Vagina (tissue), 2 donors: ENCODE measurements around the gene CD46. TPM values are rescaled to one million over a fixed set of nuclear protein-coding genes. Genes with fewer than 3 reads are reported as not detected.
A peak's percentile ranks its signal among the peaks of the same experiment; 100 is the strongest.

Source experiments
- DNase-seq, 2 donors: peaks; one replicate each; pipeline ENCODE4 v3.0.0-alpha.2; 2017; ENCODE audit errors: extremely low spot score in 2 of 2
- H3K27ac ChIP-seq: fragments of 200-600 bp; sonication (generic); one replicate; pipeline ENCODE4 v1.5.1; 2019
- H3K27me3 ChIP-seq: fragments of 200-600 bp; sonication (generic); one replicate; pipeline ENCODE4 v1.5.1; 2019
- H3K36me3 ChIP-seq, 2 donors: fragments of 200-600 bp; sonication (generic); one replicate each; pipeline ENCODE4 v1.5.1; 2017 to 2019
- H3K4me1 ChIP-seq: fragments of 200-600 bp; sonication (generic); one replicate; pipeline ENCODE4 v1.5.1; 2019
- H3K4me3 ChIP-seq, 2 donors: fragments of 200-600 bp; sonication (generic); 1 replicate in 1 of 2; 2 replicates in 1 of 2; pipeline ENCODE4 v1.5.1; 2016 to 2019
- H3K9me3 ChIP-seq: fragments of 200-600 bp; sonication (generic); one replicate; pipeline ENCODE4 v1.5.1; 2019
- POLR2A ChIP-seq, 2 donors: fragments of 450-650 bp; IDR thresholded peaks; one replicate each; pipeline ENCODE4 v1.6.1; 2017; ENCODE audit warnings: antibody characterized with exemption in 2 of 2, mild to moderate bottlenecking in 2 of 2, moderate library complexity in 2 of 2
- POLR2AphosphoS5 ChIP-seq, 2 donors: sonication (generic); formaldehyde crosslinking; IDR thresholded peaks; one replicate each; pipeline ENCODE4 v1.9.0; 2017; ENCODE audit warnings: antibody characterized with exemption in 2 of 2, mild to moderate bottlenecking in 2 of 2, low read depth in 1 of 2; ENCODE audit not compliant: insufficient read depth in 1 of 2
- intact Hi-C: fragments of 100-400 bp; cut with DNase I; formaldehyde crosslinking; loops from one replicate; pipeline ENCODE4 v1.15.1; 2023
- total RNA-seq: library from RNA; depleted of rRNA; stranded (reverse); fragments of >200 nt; gene quantifications from one replicate; pipeline ENCODE4 v1.2.3, GENCODE V29; 2016
- TF ChIP-seq, protein P1 (sequence below), 3 experiments: fragments of 450-650 bp in 2 of 3; fragments of 200-600 bp in 1 of 3; sonication (generic) in 1 of 3; IDR thresholded peaks; one replicate each; pipeline ENCODE4 v1.5.1; 2017 to 2019; ENCODE audit warnings: antibody characterized with exemption in 3 of 3, mild to moderate bottlenecking in 2 of 3, moderate library complexity in 2 of 3

CD46 gene
- total RNA-seq, 1 donor from 2014 or later, result 143 TPM

DNA sequence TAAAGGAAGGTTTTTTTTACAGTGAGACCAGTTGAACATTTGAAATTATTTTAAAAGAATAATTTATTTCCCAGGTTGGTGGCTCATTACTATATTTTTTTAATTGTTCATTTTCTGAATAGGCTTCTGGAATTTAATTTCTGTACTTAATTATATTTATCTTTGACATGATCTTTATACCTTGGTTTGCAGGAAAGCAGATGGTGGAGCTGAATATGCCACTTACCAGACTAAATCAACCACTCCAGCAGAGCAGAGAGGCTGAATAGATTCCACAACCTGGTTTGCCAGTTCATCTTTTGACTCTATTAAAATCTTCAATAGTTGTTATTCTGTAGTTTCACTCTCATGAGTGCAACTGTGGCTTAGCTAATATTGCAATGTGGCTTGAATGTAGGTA is 41.5 kb downstream of the CD46 start:
- Histone ChIP-seq H3K27ac (no peak overlapping the region), H3K4me3 (no peak overlapping the region), H3K36me3 (peaks cover 0 to 8% of the 10 kb centered on the region in 2 donors), H3K27me3 (no peaks in the 10 kb centered on the region), H3K4me1 (peaks cover 9% of the 10 kb centered on the region), H3K9me3 (no peaks in the 10 kb centered on the region)
- intact Hi-C loops, result no loop called here
- no peak for DNase-seq
- TF ChIP-seq, protein P1, sequence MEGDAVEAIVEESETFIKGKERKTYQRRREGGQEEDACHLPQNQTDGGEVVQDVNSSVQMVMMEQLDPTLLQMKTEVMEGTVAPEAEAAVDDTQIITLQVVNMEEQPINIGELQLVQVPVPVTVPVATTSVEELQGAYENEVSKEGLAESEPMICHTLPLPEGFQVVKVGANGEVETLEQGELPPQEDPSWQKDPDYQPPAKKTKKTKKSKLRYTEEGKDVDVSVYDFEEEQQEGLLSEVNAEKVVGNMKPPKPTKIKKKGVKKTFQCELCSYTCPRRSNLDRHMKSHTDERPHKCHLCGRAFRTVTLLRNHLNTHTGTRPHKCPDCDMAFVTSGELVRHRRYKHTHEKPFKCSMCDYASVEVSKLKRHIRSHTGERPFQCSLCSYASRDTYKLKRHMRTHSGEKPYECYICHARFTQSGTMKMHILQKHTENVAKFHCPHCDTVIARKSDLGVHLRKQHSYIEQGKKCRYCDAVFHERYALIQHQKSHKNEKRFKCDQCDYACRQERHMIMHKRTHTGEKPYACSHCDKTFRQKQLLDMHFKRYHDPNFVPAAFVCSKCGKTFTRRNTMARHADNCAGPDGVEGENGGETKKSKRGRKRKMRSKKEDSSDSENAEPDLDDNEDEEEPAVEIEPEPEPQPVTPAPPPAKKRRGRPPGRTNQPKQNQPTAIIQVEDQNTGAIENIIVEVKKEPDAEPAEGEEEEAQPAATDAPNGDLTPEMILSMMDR (IDR thresholded peaks at IDR 0.05), result no peak
- TF ChIP-seq POLR2A (IDR thresholded peaks at IDR 0.05), result no peak
- no peak for TF ChIP-seq POLR2AphosphoS5 (IDR thresholded peaks at IDR 0.05; ENCODE audit: insufficient read depth in 1 of 2, low read depth in 1 of 2)

DNA sequence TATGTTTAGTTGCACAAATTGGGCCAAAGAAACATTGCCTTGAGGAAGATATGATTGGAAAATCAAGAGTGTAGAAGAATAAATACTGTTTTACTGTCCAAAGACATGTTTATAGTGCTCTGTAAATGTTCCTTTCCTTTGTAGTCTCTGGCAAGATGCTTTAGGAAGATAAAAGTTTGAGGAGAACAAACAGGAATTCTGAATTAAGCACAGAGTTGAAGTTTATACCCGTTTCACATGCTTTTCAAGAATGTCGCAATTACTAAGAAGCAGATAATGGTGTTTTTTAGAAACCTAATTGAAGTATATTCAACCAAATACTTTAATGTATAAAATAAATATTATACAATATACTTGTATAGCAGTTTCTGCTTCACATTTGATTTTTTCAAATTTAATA is 43.0 kb downstream of the CD46 start:
- Histone ChIP-seq H3K27ac (no peak overlapping the region), H3K4me1 (peaks cover 9% of the 10 kb centered on the region), H3K27me3 (no peaks in the 10 kb centered on the region), H3K9me3 (no peaks in the 10 kb centered on the region), H3K36me3 (peaks cover 0 to 8% of the 10 kb centered on the region in 2 donors), H3K4me3 (no peak overlapping the region)
- TF ChIP-seq, protein P1 (IDR thresholded peaks at IDR 0.05), result no peak
- TF ChIP-seq POLR2AphosphoS5 (IDR thresholded peaks at IDR 0.05; ENCODE audit: insufficient read depth in 1 of 2, low read depth in 1 of 2) (no peak), POLR2A (IDR thresholded peaks at IDR 0.05) (no peak)
- intact Hi-C loops, result no loop called here
- DNase-seq, result no peak

DNA sequence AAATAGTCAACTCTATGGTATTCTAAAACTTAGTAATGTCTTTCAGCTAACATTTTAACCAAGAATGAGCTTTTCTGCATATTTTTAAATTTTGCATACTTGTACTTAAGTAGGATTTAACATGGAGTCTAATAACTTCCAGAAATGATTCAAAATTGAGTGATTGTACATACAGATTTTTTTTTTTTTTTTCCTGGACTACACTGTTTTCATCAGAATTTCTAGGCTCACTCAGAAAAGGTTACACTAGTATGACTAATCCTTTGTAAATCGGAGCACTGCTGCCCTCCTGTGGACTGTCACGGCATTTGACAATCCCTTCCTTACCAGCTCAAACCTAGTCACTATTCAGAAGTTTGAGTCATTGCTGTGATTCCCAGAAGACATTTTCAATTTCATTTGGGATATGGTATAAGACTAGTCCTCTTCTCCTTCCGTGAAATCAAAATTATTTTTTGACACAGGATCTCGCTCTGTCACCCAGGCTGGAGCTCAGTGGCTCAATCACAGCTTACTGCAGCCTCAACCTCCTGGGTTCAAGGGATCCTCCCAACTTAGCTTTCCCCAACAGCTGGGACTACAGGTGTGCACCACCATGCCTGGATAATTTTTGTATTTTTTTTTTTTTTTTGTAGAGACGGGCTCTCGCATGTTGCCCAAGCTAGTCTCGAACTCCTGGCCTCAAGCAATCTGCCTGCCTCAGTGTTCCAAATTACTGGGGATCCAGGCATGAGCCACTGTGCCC is 45.5 kb downstream of the CD46 start:
- DNase-seq, result no peak
- Histone ChIP-seq H3K4me1 (no peaks in the 10 kb centered on the region), H3K36me3 (peaks cover 0 to 16% of the 10 kb centered on the region in 2 donors), H3K27me3 (no peaks in the 10 kb centered on the region), H3K4me3 (no peak overlapping the region), H3K27ac (no peak overlapping the region), H3K9me3 (no peaks in the 10 kb centered on the region)
- TF ChIP-seq POLR2A (IDR thresholded peaks at IDR 0.05) (no peak), POLR2AphosphoS5 (IDR thresholded peaks at IDR 0.05; ENCODE audit: insufficient read depth in 1 of 2, low read depth in 1 of 2) (peak in 1 of 2 donors; percentile 75)
- TF ChIP-seq, protein P1 (IDR thresholded peaks at IDR 0.05), result peak; percentile 28 to 81 (median 54)
- intact Hi-C loops, result no loop called here

DNA sequence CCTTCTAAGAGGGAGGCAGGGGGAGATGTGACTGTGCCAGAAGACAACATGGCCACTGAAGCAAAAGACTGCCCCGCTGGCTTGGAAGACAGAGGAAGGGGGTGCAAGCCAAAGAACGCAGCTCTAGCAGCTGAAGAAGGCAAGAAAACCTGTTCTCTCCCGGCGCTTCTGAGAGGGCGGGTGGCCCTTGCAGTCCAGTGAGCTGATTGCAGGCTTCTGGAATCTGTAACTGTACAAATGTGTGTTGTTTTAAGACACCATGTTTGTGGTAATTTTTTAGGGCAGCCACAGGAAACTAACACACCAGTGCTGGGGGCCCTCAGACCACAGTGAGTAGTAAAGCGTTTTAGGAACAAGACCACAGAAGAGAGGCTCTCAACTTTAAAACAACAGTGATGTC is 47.0 kb downstream of the CD46 start:
- no peak for DNase-seq
- no peaks in the 10 kb centered on the region for H3K9me3 ChIP-seq
- TF ChIP-seq POLR2A (IDR thresholded peaks at IDR 0.05), result no peak
- TF ChIP-seq, protein P1 (IDR thresholded peaks at IDR 0.05), result no peak
- TF ChIP-seq POLR2AphosphoS5 (IDR thresholded peaks at IDR 0.05; ENCODE audit: insufficient read depth in 1 of 2, low read depth in 1 of 2), result no peak
- intact Hi-C loops, result no loop called here
- no peaks in the 10 kb centered on the region for H3K27me3 ChIP-seq
- peaks cover 0 to 23% of the 10 kb centered on the region in 2 donors for H3K36me3 ChIP-seq
- no peak overlapping the region for H3K4me3 ChIP-seq
- H3K27ac ChIP-seq, result no peak overlapping the region
- H3K4me1 ChIP-seq, result no peaks in the 10 kb centered on the region

DNA sequence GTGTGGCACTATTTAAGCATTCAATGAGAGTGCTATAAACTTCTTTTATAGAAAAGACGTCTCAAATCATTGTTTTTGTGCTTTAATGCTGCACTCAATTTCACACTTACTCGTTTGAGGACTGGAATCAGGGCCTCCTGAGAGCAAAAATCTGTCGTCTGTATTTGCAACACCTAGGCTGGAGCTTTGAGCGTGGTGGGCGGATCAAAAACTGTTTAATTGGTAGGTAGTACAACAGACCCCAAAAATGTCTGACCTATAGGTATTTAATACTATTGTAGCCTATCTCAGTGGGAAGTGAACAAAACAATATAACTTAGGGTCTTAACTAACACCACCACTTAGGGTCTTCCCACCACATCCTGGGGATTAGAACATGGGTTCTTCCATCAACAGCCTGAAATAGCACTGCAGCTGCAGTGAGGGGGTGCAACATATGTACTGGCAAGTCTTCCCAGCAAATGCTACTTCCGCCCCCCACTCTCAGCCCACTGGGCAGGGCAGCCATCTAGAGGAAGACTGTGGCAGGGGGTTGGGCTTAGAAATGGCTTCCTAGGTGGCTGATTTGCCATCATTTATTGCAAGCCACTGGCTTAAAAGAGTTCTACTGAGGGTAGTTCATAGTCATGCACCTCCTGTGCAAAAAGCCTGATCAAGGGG is 48.3 kb downstream of the CD46 start:
- TF ChIP-seq, protein P1 (IDR thresholded peaks at IDR 0.05), result no peak
- no peak for TF ChIP-seq POLR2A (IDR thresholded peaks at IDR 0.05)
- no peak for TF ChIP-seq POLR2AphosphoS5 (IDR thresholded peaks at IDR 0.05; ENCODE audit: insufficient read depth in 1 of 2, low read depth in 1 of 2)
- Histone ChIP-seq H3K4me1 (peaks cover 9% of the 10 kb centered on the region), H3K4me3 (no peak overlapping the region), H3K27me3 (no peaks in the 10 kb centered on the region), H3K36me3 (peaks cover 0 to 32% of the 10 kb centered on the region in 2 donors), H3K9me3 (no peaks in the 10 kb centered on the region), H3K27ac (no peak overlapping the region)
- intact Hi-C loops, result no loop called here
- DNase-seq, result no peak
